ENCODE results near the gene MEF2B. TPM values are rescaled to one million over a fixed set of nuclear protein-coding genes. Genes with fewer than 3 reads are reported as not detected.
"Not testable (repeated sequence)": the region's sequence is repeated elsewhere in the genome, so short reads cannot be mapped to it uniquely, and the experiment has no call there.

MEF2B gene
- total RNA-seq, 4 donors from 2014 or later = not detected

- intact Hi-C loops (cut with DNase I) = no loop called here
- no peak for DNase-seq (ENCODE audit: extremely low spot score)
- no peak overlapping the region for H3K4me3 ChIP-seq
- H3K36me3 ChIP-seq = peaks cover 0 to 17% (median 2%) of the 10 kb centered on the region in 4 donors
- no peaks in the 10 kb centered on the region for H3K9me3 ChIP-seq
- H3K27ac ChIP-seq (replicated peaks in 1 of 4) = no peak overlapping the region
- H3K4me1 ChIP-seq = peaks cover 6 to 32% (median 21%) of the 10 kb centered on the region in 4 donors
- H3K27me3 ChIP-seq = peaks cover 0 to 13% (median 2%) of the 10 kb centered on the region in 4 donors
- WGBS = 56% methylated on average over 9 of the region's 9 CpGs
- TF ChIP-seq CTCF (IDR thresholded peaks at IDR 0.05) = no peak
- TF ChIP-seq EP300 (IDR thresholded peaks at IDR 0.05) = no peak
- no peak for TF ChIP-seq POLR2AphosphoS5 (IDR thresholded peaks at IDR 0.05)
- no peak for TF ChIP-seq POLR2A (IDR thresholded peaks at IDR 0.05; ENCODE audit: low read depth)
These were observed 60.5 kb downstream of the MEF2B start for GRCh38 chr19:19109601-19110000.

GRCh38 chr19:19107654-19108053, 62.4 kb downstream of the MEF2B start:
- peaks cover 0 to 21% (median 2%) of the 10 kb centered on the region in 4 donors for H3K36me3 ChIP-seq
- no peak for DNase-seq (ENCODE audit: extremely low spot score)
- H3K9me3 ChIP-seq = no peaks in the 10 kb centered on the region
- WGBS = 90% methylated on average over 11 of the region's 11 CpGs
- no peak overlapping the region for H3K27ac ChIP-seq (replicated peaks in 1 of 4)
- intact Hi-C loops (cut with DNase I) = no loop called here
- H3K4me1 ChIP-seq = peaks cover 6 to 32% (median 21%) of the 10 kb centered on the region in 4 donors
- peaks cover 0 to 13% (median 2%) of the 10 kb centered on the region in 4 donors for H3K27me3 ChIP-seq
- H3K4me3 ChIP-seq = no peak overlapping the region
- TF ChIP-seq POLR2A (IDR thresholded peaks at IDR 0.05; ENCODE audit: low read depth) = no peak
- no peak for TF ChIP-seq POLR2AphosphoS5 (IDR thresholded peaks at IDR 0.05)
- no peak for TF ChIP-seq CTCF (IDR thresholded peaks at IDR 0.05)
- no peak for TF ChIP-seq EP300 (IDR thresholded peaks at IDR 0.05)

GRCh38 chr19:19106938-19107337, 63.1 kb downstream of the MEF2B start:
- H3K27me3 ChIP-seq = peaks cover 0 to 13% (median 2%) of the 10 kb centered on the region in 4 donors
- H3K4me1 ChIP-seq = peaks cover 6 to 32% (median 21%) of the 10 kb centered on the region in 4 donors
- H3K36me3 ChIP-seq = peaks cover 0 to 28% (median 2%) of the 10 kb centered on the region in 4 donors
- WGBS = 96% methylated on average over 7 of the region's 7 CpGs
- H3K4me3 ChIP-seq; DNase-seq (ENCODE audit: extremely low spot score); H3K27ac ChIP-seq (replicated peaks in 1 of 4); intact Hi-C loops (cut with DNase I); H3K9me3 ChIP-seq: not testable (repeated sequence)

- WGBS = 50% methylated on average over 21 of the region's 25 CpGs
- peak overlapping the region; percentile 34 to 54 (median 38) for H3K4me3 ChIP-seq
These were observed 64.0 kb downstream of the MEF2B start for GRCh38 chr19:19106056-19106551.

More at GRCh38 chr19:19106056-19106551, 64.0 kb downstream of the MEF2B start:
- H3K9me3 ChIP-seq = no peaks in the 10 kb centered on the region
- peaks cover 0 to 11% (median 2%) of the 10 kb centered on the region in 4 donors for H3K27me3 ChIP-seq
- intact Hi-C loops (cut with DNase I) = no loop called here
- TF ChIP-seq POLR2AphosphoS5 (IDR thresholded peaks at IDR 0.05) = no peak
- TF ChIP-seq POLR2A (IDR thresholded peaks at IDR 0.05; ENCODE audit: low read depth) = no peak
- TF ChIP-seq EP300 (IDR thresholded peaks at IDR 0.05) = no peak
- TF ChIP-seq CTCF (IDR thresholded peaks at IDR 0.05) = no peak
- no peak for DNase-seq (ENCODE audit: extremely low spot score)
- H3K36me3 ChIP-seq = peaks cover 0 to 37% (median 9%) of the 10 kb centered on the region in 4 donors
- peaks cover 6 to 32% (median 21%) of the 10 kb centered on the region in 4 donors for H3K4me1 ChIP-seq
- H3K27ac ChIP-seq (replicated peaks in 1 of 4) = no peak overlapping the region
